Endodermal cell (in vitro differentiated cells): ENCODE measurements around the gene SSH2. TPM values are rescaled to one million over a fixed set of nuclear protein-coding genes. Genes with fewer than 3 reads are reported as not detected.
"Not testable (repeated sequence)": the region's sequence is repeated elsewhere in the genome, so short reads cannot be mapped to it uniquely, and the experiment has no call there.

Source experiments
- DNase-seq: peaks from one replicate; pipeline ENCODE4 v3.0.0-alpha.2; 2017
- H3K27ac ChIP-seq: 2 replicates; pipeline ENCODE4 v1.5.1; 2013; ENCODE audit warnings: mild to moderate bottlenecking, low read depth, low read length, moderate library complexity
- H3K27me3 ChIP-seq: 2 replicates; pipeline ENCODE4 v1.6.1; 2013; ENCODE audit warnings: mild to moderate bottlenecking, low read length, moderate library complexity; ENCODE audit not compliant: insufficient read depth, control insufficient read depth, poor library complexity, severe bottlenecking
- H3K36me3 ChIP-seq: 2 replicates; pipeline ENCODE4 v1.7.0; 2013; ENCODE audit warnings: mild to moderate bottlenecking, low read length, moderate library complexity; ENCODE audit not compliant: control insufficient read depth, insufficient read depth
- H3K4me1 ChIP-seq: one replicate; pipeline ENCODE4 v1.7.0; 2013; ENCODE audit warnings: low read length; ENCODE audit not compliant: control insufficient read depth, insufficient read depth
- H3K4me3 ChIP-seq: 2 replicates; pipeline ENCODE4 v1.5.1; 2013; ENCODE audit warnings: mild to moderate bottlenecking, low read length, moderate library complexity
- H3K9ac ChIP-seq: 2 replicates; pipeline ENCODE4 v1.6.1; 2013; ENCODE audit warnings: mild to moderate bottlenecking, low read length, moderate library complexity; ENCODE audit not compliant: poor library complexity, severe bottlenecking; ENCODE audit errors: extremely low read depth
- H3K9me3 ChIP-seq: 2 replicates; pipeline ENCODE4 v1.6.1; 2013; ENCODE audit warnings: mild to moderate bottlenecking, low read length, moderate library complexity; ENCODE audit not compliant: control insufficient read depth
- H3K27ac Mint-ChIP-seq: 2 replicates; pipeline ENCODE4 v1.8.0; 2020; ENCODE audit warnings: mixed read lengths
- H3K27me3 Mint-ChIP-seq: 2 replicates; pipeline ENCODE4 v1.8.0; 2021; ENCODE audit warnings: mild to moderate bottlenecking, mixed read lengths; ENCODE audit not compliant: insufficient read depth
- H3K36me3 Mint-ChIP-seq: 2 replicates; pipeline ENCODE4 v1.8.0; 2020; ENCODE audit warnings: low read depth, mixed read lengths
- H3K4me1 Mint-ChIP-seq: 2 replicates; pipeline ENCODE4 v1.8.0; 2020; ENCODE audit warnings: mixed read lengths
- H3K4me3 Mint-ChIP-seq: 2 replicates; pipeline ENCODE4 v1.8.0; 2020; ENCODE audit warnings: mild to moderate bottlenecking, moderate library complexity, mixed read lengths
- H3K9me3 Mint-ChIP-seq: 2 replicates; pipeline ENCODE4 v1.8.0; 2020; ENCODE audit warnings: mild to moderate bottlenecking, mixed read lengths
- CTCF ChIP-seq: fragments of 200-600 bp; sonication (generic); conservative IDR thresholded peaks from 2 replicates; pipeline ENCODE4 v1.5.0; 2021; ENCODE audit warnings: antibody characterized with exemption, mild to moderate bottlenecking
- WGBS, 2 experiments: methylation state at CpG; one replicate each; pipeline versions ENCODE4 v1.1.5 to v1.1.7; 2013; ENCODE audit warnings: missing lambda C conversion rate in 2 of 2, mixed read lengths in 1 of 2; ENCODE audit not compliant: insufficient coverage in 1 of 2, insufficient read length in 1 of 2; 5-methylcytosine and 5-hydroxymethylcytosine counted together
- total RNA-seq, 2 donors: library from RNA; stranded (reverse); fragmentation: NEBNext Ultra II Directional in 1 of 2; extraction: Animal tissue kit (Norgen Biotek cat#: 25700) in 1 of 2; gene quantifications; 2 replicates in 1 of 2; 3 replicates in 1 of 2; pipeline ENCODE4 v1.2.1, GENCODE V29; 2021

SSH2 gene
- total RNA-seq, 2 donors from 2014 or later: 11.3 to 13.5 TPM

- Mint-ChIP-seq H3K4me3 (no peak overlapping the region), H3K27ac (no peak overlapping the region), H3K36me3 (peaks cover 13% of the 10 kb centered on the region), H3K27me3 (no peaks in the 10 kb centered on the region), H3K9me3 (peaks cover 27% of the 10 kb centered on the region), H3K4me1 (no peaks in the 10 kb centered on the region)
- Histone ChIP-seq H3K9ac (no peak overlapping the region), H3K27ac (no peak overlapping the region), H3K27me3 (no peaks in the 10 kb centered on the region), H3K4me1 (no peaks in the 10 kb centered on the region), H3K36me3 (no peaks in the 10 kb centered on the region), H3K4me3 (no peak overlapping the region), H3K9me3 (peaks cover 22% of the 10 kb centered on the region)
- 80 to 96% methylated on average over 2 to 3 of the region's 3 CpGs for WGBS, 2 experiments
- no peak for TF ChIP-seq CTCF
- DNase-seq: no peak
Measured at GRCh38 chr17:29905086-29905878, 24.7 kb downstream of the SSH2 start.

GRCh38 chr17:29903471-29903870 is 26.6 kb downstream of the SSH2 start:
- WGBS, 2 experiments: 84% methylated on average over 2 of the region's 2 CpGs; no CpG with 5 or more reads in 1 of the 2 experiments
- H3K4me1 ChIP-seq: no peaks in the 10 kb centered on the region
- no peak overlapping the region for H3K4me3 ChIP-seq
- TF ChIP-seq CTCF: no peak
- H3K36me3 ChIP-seq: no peaks in the 10 kb centered on the region
- peaks cover 22% of the 10 kb centered on the region for H3K9me3 ChIP-seq
- Mint-ChIP-seq H3K27ac (no peak overlapping the region), H3K36me3 (peaks cover 13% of the 10 kb centered on the region), H3K9me3 (peaks cover 29% of the 10 kb centered on the region), H3K4me3 (no peak overlapping the region), H3K4me1 (no peaks in the 10 kb centered on the region), H3K27me3 (no peaks in the 10 kb centered on the region)
- DNase-seq: no peak
- no peak overlapping the region for H3K9ac ChIP-seq
- H3K27me3 ChIP-seq: no peaks in the 10 kb centered on the region
- H3K27ac ChIP-seq: no peak overlapping the region

GRCh38 chr17:29897136-29897535 is 32.9 kb downstream of the SSH2 start:
- not testable (repeated sequence) for H3K36me3 Mint-ChIP-seq, H3K9ac ChIP-seq, H3K27ac ChIP-seq, H3K27me3 Mint-ChIP-seq, H3K9me3 ChIP-seq, H3K27ac Mint-ChIP-seq, H3K27me3 ChIP-seq, H3K9me3 Mint-ChIP-seq, DNase-seq, H3K36me3 ChIP-seq, H3K4me3 Mint-ChIP-seq, H3K4me1 ChIP-seq, H3K4me3 ChIP-seq, H3K4me1 Mint-ChIP-seq
- WGBS, 2 experiments: 95% methylated on average over 4 of the region's 4 CpGs; no CpG with 5 or more reads in 1 of the 2 experiments

- Mint-ChIP-seq H3K4me3 (no peak overlapping the region), H3K4me1 (no peaks in the 10 kb centered on the region), H3K27ac (no peak overlapping the region), H3K27me3 (no peaks in the 10 kb centered on the region), H3K36me3 (no peaks in the 10 kb centered on the region), H3K9me3 (no peaks in the 10 kb centered on the region)
- DNase-seq: no peak
- Histone ChIP-seq H3K4me1 (no peaks in the 10 kb centered on the region), H3K4me3 (no peak overlapping the region), H3K9me3 (no peaks in the 10 kb centered on the region), H3K9ac (no peak overlapping the region), H3K27ac (no peak overlapping the region), H3K36me3 (no peaks in the 10 kb centered on the region), H3K27me3 (no peaks in the 10 kb centered on the region)
- TF ChIP-seq CTCF: no peak
Measured at GRCh38 chr17:29892201-29892600, 37.8 kb downstream of the SSH2 start.
